ENCODE measurements around the gene RRP8. TPM values are rescaled to one million over a fixed set of nuclear protein-coding genes. Genes with fewer than 3 reads are reported as not detected.

Gene RRP8
- total and polyA plus RNA-seq, 10 of the 15 experiments (the other 5 are each of a cell fraction or from before 2014, with no cell fraction given): 4.7 to 51.2 (median 23.9) TPM

DNA sequence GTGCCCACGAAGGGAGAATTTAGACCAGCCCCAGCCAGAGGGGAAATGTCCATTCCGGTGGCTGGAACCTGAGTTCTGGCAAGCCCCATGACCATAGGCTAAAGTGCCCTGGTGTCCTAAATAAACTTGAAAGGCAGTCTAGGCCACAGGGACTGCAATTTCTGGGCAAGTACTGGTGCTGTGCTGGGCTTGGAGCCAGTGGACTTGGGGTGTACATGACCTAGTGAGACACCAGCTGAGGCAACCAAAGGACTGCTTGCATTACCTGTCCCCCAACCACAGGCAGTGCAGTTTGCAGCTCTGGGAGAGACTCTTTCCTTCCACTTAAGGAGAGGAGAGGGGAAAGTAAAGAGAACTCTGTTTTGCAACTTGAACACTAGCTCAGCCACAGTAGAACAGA lies 23.7 kb downstream of the RRP8 start:
- SMC1A ChIA-PET (ENCODE audit: uncharacterized antibody, unreplicated experiment): interaction anchor here (1.2 to 1.5 kb wide), 3 partner anchors 14 to 103 kb away, joined by 3 to 5 read pairs (median 5); partner anchors contain the start of gene MRPL17
- Histone ChIP-seq H2AFZ (ENCODE audit: control insufficient read depth, low read depth, low read length) (no peak overlapping the region), H4K20me1 (ENCODE audit: control insufficient read depth, insufficient read depth) (no peaks in the 10 kb centered on the region), H3K9me3 (replicated peaks; ENCODE audit: control insufficient read depth, insufficient read depth, low read length) (no peaks in the 10 kb centered on the region), H3K27ac (ENCODE audit: control insufficient read depth, insufficient read depth) (no peak overlapping the region), H3K4me1 (ENCODE audit: control insufficient read depth, insufficient read depth, low read length) (no peaks in the 10 kb centered on the region), H3K4me3 (no peak overlapping the region), H3K4me2 (ENCODE audit: control insufficient read depth, insufficient read depth) (no peak overlapping the region), H3K27me3 (replicated peaks in 1 of 2; ENCODE audit: control insufficient read depth in 2 of 2, insufficient read depth in 2 of 2, low read length in 1 of 2) (no peaks in the 10 kb centered on the region), H3K9ac (ENCODE audit: control insufficient read depth, insufficient read depth, low read length) (no peak overlapping the region), H3K36me3 (ENCODE audit: control insufficient read depth in 2 of 2, insufficient read depth in 2 of 2, low read length in 1 of 2) (peaks cover 4 to 5% of the 10 kb centered on the region in 2 experiments; a peak in 3 of 4 replicates), H3K79me2 (ENCODE audit: control insufficient read depth, insufficient read depth, low read length) (no peaks in the 10 kb centered on the region)
- 70% methylated on average over 2 of the region's 2 CpGs for WGBS (ENCODE audit: insufficient coverage, insufficient replicate concordance, low lambda C conversion rate, missing lambda C conversion rate)
- RAD21 ChIA-PET (ENCODE audit: unreplicated experiment): no interaction called here
- CTCF ChIA-PET: no interaction called here
- POLR2A ChIA-PET: no interaction called here
- FAIRE-seq (no peak), ATAC-seq (no peak), DNase-seq (ENCODE audit: low read depth, low spot score) (no peak)
- no TSS peak for BruUV-seq (replicated peaks)
- intact Hi-C loops (cut with micrococcal nuclease; ENCODE audit: unreplicated experiment) (no loop called here), in situ Hi-C loops (cut with MboI) (no loop called here)
- TF ChIP-seq, protein P1, sequence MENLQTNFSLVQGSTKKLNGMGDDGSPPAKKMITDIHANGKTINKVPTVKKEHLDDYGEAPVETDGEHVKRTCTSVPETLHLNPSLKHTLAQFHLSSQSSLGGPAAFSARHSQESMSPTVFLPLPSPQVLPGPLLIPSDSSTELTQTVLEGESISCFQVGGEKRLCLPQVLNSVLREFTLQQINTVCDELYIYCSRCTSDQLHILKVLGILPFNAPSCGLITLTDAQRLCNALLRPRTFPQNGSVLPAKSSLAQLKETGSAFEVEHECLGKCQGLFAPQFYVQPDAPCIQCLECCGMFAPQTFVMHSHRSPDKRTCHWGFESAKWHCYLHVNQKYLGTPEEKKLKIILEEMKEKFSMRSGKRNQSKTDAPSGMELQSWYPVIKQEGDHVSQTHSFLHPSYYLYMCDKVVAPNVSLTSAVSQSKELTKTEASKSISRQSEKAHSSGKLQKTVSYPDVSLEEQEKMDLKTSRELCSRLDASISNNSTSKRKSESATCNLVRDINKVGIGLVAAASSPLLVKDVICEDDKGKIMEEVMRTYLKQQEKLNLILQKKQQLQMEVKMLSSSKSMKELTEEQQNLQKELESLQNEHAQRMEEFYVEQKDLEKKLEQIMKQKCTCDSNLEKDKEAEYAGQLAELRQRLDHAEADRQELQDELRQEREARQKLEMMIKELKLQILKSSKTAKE (IDR thresholded peaks at IDR 0.05; ENCODE audit: low read depth, poor library complexity, severe bottlenecking): no peak
- no peak for TF ChIP-seq NRF1 (conservative IDR thresholded peaks at IDR 0.05; ENCODE audit: low read depth, low read length)
- TF ChIP-seq NFIC (IDR thresholded peaks at IDR 0.05; ENCODE audit: low read depth, low read length): no peak
- TF ChIP-seq SMARCA5 (IDR thresholded peaks at IDR 0.05): no peak
- TF ChIP-seq ZNF687 (IDR thresholded peaks at IDR 0.05): no peak
- no peak for TF ChIP-seq ZZZ3 (IDR thresholded peaks at IDR 0.05; ENCODE audit: control insufficient read depth, insufficient read length, low read depth)
- no peak for TF ChIP-seq RCOR1 (conservative IDR thresholded peaks at IDR 0.05; ENCODE audit: low read depth, low read length)
- TF ChIP-seq NFYB (IDR thresholded peaks at IDR 0.05; ENCODE audit: insufficient read depth, low read depth, low read length): no peak
- TF ChIP-seq JUNB (IDR thresholded peaks at IDR 0.05): no peak
- no peak for TF ChIP-seq EGR1 (IDR thresholded peaks at IDR 0.05; ENCODE audit: borderline replicate concordance in 1 of 2, low read depth in 2 of 2, low read length in 2 of 2)
- no peak for TF ChIP-seq FOXM1 (IDR thresholded peaks at IDR 0.05; ENCODE audit: low read depth, low read length)
- TF ChIP-seq IRF4 (IDR thresholded peaks at IDR 0.05; ENCODE audit: low read depth, low read length): no peak
- no peak for TF ChIP-seq USF1 (IDR thresholded peaks at IDR 0.05; ENCODE audit: borderline replicate concordance, extremely low read length, insufficient read depth, low read depth, low read length)

Measured in GM12878 (cell line).